GM21360 (cell line): ENCODE results near the gene SIAH3.

ENCODE experiments used
- ATAC-seq: cut with Tn5 transposase; IDR thresholded peaks from one replicate; pipeline ENCODE4 v1.9.1; 2021; ENCODE audit warnings: mild to moderate bottlenecking, moderate library complexity; ENCODE audit not compliant: unreplicated experiment

The SIAH3 gene

DNA sequence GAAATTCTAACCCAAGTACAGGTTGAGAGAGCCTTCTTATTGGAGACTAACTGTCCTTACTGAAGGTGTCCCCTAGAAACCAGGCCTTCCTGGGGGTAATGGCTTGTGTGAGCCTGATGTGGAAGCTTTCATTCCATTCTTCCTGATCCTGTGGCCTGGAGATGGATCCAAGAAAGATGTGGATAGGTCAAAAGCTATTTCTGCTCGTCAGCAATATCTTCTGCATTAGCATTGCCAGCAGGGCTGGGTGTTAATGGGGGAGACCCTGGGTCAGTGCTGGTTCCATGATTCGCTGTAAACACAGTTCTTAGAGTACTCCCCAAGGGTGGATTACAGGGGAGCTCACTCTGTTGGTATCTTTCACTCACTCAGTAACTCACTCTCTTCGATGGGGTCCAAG is 106.6 kb downstream of the SIAH3 start:
- ATAC-seq, result no peak

DNA sequence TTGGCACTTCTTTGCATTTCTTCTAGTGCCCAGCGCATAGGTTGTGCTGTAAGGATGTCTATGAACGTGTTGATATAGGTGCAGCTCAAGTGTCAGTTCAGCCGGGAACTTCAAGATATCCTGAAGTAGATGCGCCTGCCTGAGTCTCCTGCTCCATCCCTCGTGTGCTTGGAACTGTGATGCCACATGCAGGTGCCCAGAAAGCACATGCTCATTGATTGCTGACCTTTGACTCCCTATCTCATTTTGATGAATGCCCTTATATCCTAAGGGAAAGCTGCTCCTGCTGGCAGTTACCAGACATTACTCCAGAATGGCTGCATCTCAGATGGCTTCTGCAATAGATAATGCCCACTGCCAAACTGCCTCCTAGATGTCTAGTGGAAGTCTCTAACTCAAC is 108.6 kb downstream of the SIAH3 start:
- ATAC-seq, result no peak

DNA sequence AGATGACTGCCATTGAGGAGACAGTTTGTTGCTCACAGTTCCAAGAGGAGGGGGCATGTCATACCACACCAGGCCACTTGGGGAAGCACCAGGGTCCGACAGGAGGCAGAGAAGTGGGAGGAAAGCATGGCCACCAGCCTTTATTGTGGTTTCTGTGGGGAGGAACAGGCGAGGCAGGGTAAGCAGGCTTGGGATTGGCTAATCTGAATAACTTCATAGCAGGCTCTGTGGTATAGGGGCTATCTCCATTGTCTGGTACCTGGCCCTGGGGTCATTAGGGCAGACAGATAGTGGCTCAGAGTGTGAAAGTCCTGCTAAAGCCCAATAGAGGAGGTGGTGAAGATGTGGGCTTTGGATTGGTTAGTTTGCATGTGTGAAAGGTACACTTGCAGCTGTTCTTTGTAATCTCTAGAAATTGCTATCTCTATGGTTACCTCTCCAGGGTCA is 114.0 kb downstream of the SIAH3 start:
- ATAC-seq, result no peak

DNA sequence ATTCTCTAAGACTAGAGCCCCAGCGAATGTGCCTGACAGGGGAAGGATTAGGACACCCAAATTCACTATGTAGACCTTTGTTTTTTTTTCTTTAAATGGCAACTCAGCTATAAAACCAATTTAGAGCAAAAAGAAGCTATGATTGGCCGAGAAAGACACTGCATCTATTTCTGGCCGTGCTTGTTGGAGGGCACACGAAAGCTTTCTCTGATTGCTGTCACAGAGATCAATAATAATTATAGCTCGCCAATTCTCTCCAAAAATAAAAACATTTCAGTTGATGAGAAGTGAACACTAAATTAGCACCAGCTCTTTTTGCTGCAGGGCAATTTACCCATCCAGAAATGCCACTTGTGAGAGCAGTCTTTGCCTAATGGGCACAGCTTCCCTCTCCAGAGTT is 118.2 kb downstream of the SIAH3 start:
- ATAC-seq, result no peak

DNA sequence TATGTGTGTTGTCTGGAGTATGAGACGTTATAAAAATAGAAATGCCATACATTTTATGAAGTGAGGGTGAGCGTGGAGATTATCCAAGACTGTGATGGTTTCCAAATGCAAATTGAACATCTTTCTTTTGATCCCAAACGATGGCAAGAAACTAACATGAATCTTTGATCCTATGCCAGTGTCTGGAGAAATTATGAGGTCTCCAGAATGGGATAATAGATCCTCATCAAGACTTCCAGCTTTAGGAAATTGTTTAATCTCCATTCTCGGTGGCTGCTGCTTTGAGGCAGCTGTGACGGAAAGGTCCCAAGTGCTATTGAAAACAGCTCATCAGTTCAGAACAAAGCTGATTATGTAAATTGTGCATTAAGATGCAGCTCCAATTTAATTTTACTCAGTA is 118.6 kb downstream of the SIAH3 start:
- no peak for ATAC-seq

DNA sequence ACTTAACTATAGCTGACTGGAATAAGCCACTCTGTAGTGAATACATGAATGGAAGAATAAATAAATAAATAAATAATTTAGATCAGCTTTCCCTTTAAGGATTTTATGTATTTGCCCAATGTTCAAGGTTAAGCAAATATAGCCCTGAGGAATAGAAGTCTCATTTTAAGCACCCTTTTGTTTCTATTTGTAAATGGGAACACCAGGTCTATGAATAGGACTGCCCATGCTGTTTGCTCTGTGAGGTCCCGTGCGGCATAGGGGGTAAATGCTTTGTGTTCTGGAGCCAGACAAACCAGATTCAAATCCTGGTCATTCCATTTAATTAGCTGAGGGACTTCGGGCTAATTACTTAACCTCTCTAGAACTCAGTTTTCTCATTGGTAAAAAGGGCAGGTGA is 120.1 kb downstream of the SIAH3 start:
- no peak for ATAC-seq

DNA sequence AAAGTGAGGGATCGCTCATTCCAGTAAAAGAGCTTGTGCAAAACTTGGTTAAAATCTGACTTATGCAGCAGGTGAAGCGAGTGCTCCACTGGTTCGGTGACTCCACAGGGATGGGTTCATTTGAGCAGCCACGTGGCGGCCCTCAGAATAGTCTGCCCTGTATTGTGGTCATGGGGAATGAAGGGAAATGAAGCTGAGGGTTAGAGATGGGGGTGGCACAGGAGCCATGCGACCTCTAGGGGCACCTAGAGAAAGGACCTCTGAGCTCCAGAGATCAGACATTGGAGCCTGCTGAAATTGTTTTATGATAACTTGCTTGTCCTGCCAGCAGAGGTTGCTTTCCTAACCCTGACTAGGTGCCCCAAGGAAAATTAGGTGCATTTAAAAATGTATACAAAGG is 122.8 kb downstream of the SIAH3 start:
- ATAC-seq, result no peak
